Measurements from ENCODE around the gene MEIOB. TPM values are rescaled to one million over a fixed set of nuclear protein-coding genes. Genes with fewer than 3 reads are reported as not detected.

MEIOB gene
- total RNA-seq, 1 donor from 2014 or later = not detected

- H3K9me3 Mint-ChIP-seq = no peaks in the 10 kb centered on the region
- ATAC-seq (ENCODE audit: low read depth) (no peak), DNase-seq (no peak)
- no peak for TF ChIP-seq CTCF (IDR thresholded peaks at IDR 0.05)
- ChIA-PET POLR2A (no interaction called here), CTCF (no interaction called here)
- no peak overlapping the region for H3K27ac Mint-ChIP-seq
- H3K27me3 Mint-ChIP-seq = peaks cover 8% of the 10 kb centered on the region
- intact Hi-C loops (cut with micrococcal nuclease) = no loop called here
- no peak overlapping the region for H3K4me3 Mint-ChIP-seq
- H3K36me3 Mint-ChIP-seq (ENCODE audit: low read depth) = no peaks in the 10 kb centered on the region
- H3K4me1 Mint-ChIP-seq = no peaks in the 10 kb centered on the region
Measured at GRCh38 chr16:1845985-1846384, 26.0 kb downstream of the MEIOB start.

GRCh38 chr16:1839554-1839953, 32.4 kb downstream of the MEIOB start:
- Mint-ChIP-seq H3K27me3 (no peaks in the 10 kb centered on the region), H3K36me3 (ENCODE audit: low read depth) (no peaks in the 10 kb centered on the region), H3K4me3 (no peak overlapping the region), H3K9me3 (no peaks in the 10 kb centered on the region), H3K27ac (no peak overlapping the region), H3K4me1 (no peaks in the 10 kb centered on the region)
- intact Hi-C loops (cut with micrococcal nuclease) = no loop called here
- DNase-seq = no peak
- TF ChIP-seq CTCF (IDR thresholded peaks at IDR 0.05) = no peak
- no peak for ATAC-seq (ENCODE audit: low read depth)
- POLR2A ChIA-PET = no interaction called here
- CTCF ChIA-PET = no interaction called here

- ChIA-PET CTCF (no interaction called here), POLR2A (no interaction called here)
- no peaks in the 10 kb centered on the region for H3K9me3 Mint-ChIP-seq
- H3K27ac Mint-ChIP-seq = no peak overlapping the region
- H3K27me3 Mint-ChIP-seq = no peaks in the 10 kb centered on the region
- H3K4me3 Mint-ChIP-seq = no peak overlapping the region
- intact Hi-C loops (cut with micrococcal nuclease) = no loop called here
- ATAC-seq (ENCODE audit: low read depth) (no peak), DNase-seq (no peak)
- peaks cover 6% of the 10 kb centered on the region for H3K4me1 Mint-ChIP-seq
- no peak for TF ChIP-seq CTCF (IDR thresholded peaks at IDR 0.05)
- peaks cover 6% of the 10 kb centered on the region for H3K36me3 Mint-ChIP-seq (ENCODE audit: low read depth)
Measured at GRCh38 chr16:1834096-1834495, 37.9 kb downstream of the MEIOB start.

GRCh38 chr16:1832838-1833454, 39.0 kb downstream of the MEIOB start:
- Mint-ChIP-seq H3K4me3 (no peak overlapping the region), H3K27ac (no peak overlapping the region), H3K36me3 (ENCODE audit: low read depth) (peaks cover 6% of the 10 kb centered on the region), H3K27me3 (no peaks in the 10 kb centered on the region), H3K9me3 (no peaks in the 10 kb centered on the region), H3K4me1 (peaks cover 15% of the 10 kb centered on the region)
- ATAC-seq (ENCODE audit: low read depth) = no peak
- ChIA-PET CTCF (no interaction called here), POLR2A (interaction anchor here (0.6 kb wide), 1 partner anchor 69 kb away, joined by 5 read pairs; no protein-coding TSS in a partner anchor)
- no peak for TF ChIP-seq CTCF (IDR thresholded peaks at IDR 0.05)
- intact Hi-C loops (cut with micrococcal nuclease) = no loop called here
- no peak for DNase-seq

- CTCF ChIA-PET = no interaction called here
- Mint-ChIP-seq H3K27ac (no peak overlapping the region), H3K9me3 (no peaks in the 10 kb centered on the region), H3K4me3 (no peak overlapping the region), H3K36me3 (ENCODE audit: low read depth) (peaks cover 12% of the 10 kb centered on the region), H3K4me1 (peaks cover 23% of the 10 kb centered on the region), H3K27me3 (no peaks in the 10 kb centered on the region)
- intact Hi-C loops (cut with micrococcal nuclease) = no loop called here
- DNase-seq = no peak
- TF ChIP-seq CTCF (IDR thresholded peaks at IDR 0.05) = no peak
- POLR2A ChIA-PET = no interaction called here
- no peak for ATAC-seq (ENCODE audit: low read depth)
Measured at GRCh38 chr16:1831186-1832075, 40.5 kb downstream of the MEIOB start.

Measured in activated B cell treated with CpG ODN at 0.5 μM for 24 hours (primary cell).